ENCODE data around the gene MOK.

The MOK gene

DNA sequence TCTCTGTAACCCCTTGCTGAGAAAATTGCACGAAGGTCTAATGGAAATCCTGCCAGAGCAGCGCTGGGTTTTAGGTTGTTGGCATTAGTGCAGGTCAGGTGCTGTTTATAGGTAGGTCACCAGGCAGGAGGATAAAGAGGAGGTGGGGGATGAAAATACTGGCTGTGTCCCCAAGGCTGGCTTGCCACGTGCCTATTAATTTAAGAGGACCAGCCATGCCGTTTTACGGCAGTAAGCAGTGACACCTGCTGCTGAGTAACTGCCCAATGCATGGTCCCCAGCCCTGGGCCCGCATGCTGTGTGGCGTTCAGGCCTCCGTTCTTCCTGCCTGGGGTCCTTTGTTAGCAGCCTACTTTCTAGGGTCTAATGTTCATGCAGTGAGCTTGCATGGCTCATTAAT, 98.0 kb downstream of the MOK start:
- TF ChIP-seq CTCF (conservative IDR thresholded peaks at IDR 0.05; ENCODE audit: low read depth, low read length) = no peak
- no peak for DNase-seq (ENCODE audit: low read depth)
- H3K4me3 ChIP-seq (ENCODE audit: low read length) = no peak overlapping the region

GRCh38 chr14:102205560-102205959, 99.4 kb downstream of the MOK start:
- no peak for DNase-seq (ENCODE audit: low read depth)
- H3K4me3 ChIP-seq (ENCODE audit: low read length) = no peak overlapping the region
- TF ChIP-seq CTCF (conservative IDR thresholded peaks at IDR 0.05; ENCODE audit: low read depth, low read length) = no peak

GRCh38 chr14:102203382-102203781, 101.6 kb downstream of the MOK start:
- no peak for TF ChIP-seq CTCF (conservative IDR thresholded peaks at IDR 0.05; ENCODE audit: low read depth, low read length)

DNA sequence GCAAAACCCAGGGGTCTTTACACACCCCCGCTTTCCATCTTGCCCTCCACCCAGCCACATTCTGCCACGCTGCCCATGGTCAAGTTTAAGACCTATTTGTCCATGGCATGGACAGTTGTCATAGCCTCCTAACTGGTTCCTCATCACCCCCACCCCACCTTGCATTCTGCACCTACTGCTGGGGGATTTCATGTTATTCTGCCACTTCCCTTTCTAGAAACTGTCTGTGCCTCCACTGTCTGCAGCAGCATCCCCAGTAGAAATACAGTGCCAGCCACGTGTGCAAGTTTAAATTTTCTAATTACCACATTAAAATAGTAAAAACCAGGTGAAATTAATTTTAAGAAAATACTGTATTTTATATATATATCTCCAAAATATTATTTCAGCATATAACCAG, 102.0 kb downstream of the MOK start:
- no peak for TF ChIP-seq CTCF (conservative IDR thresholded peaks at IDR 0.05; ENCODE audit: low read depth, low read length)
- DNase-seq (ENCODE audit: low read depth) = no peak
- no peak overlapping the region for H3K4me3 ChIP-seq (ENCODE audit: low read length)

More at GRCh38 chr14:102203382-102203781, 101.6 kb downstream of the MOK start:
- H3K4me3 ChIP-seq (ENCODE audit: low read length) = no peak overlapping the region
- no peak for DNase-seq (ENCODE audit: low read depth)

DNA sequence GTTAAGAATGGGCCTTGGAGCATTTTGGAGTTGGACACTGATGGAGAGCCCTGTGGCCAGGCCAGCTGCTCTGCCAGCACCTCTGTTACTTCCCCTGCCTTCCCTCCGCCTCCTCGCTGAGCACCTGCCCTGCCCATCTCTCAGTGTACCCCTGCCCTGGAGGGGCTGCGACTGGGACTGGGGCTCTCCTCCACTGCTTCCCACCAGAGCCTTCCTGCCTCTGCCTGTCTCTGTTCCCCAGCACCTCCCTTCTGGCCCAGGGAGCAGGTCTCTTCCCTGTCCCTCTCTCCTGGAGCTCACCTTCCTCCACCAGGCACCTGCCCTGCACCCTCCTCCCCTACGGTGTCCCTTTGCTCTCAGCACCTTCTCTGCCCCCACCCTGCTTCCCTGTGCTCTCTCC, 103.2 kb downstream of the MOK start:
- no peak overlapping the region for H3K4me3 ChIP-seq (ENCODE audit: low read length)
- no peak for DNase-seq (ENCODE audit: low read depth)
- TF ChIP-seq CTCF (conservative IDR thresholded peaks at IDR 0.05; ENCODE audit: low read depth, low read length) = no peak

DNA sequence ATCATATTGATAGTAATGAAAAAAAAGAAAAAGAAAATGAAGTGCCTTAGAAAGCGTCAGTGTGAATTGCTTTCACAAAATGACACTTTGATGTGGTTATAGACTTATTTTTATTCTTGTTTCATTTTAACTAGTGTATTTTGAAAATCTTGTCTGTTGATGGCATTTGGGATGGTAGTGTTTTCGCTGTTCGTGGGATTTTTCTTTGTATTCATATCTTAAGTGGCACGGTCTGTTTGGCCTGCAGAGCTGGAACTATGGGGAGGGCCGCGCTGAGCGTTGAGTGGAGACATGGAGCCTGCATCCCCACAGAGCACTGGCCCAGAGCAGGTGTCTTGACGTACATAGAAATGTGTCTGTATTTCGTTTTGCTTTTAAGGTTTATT, 103.6 kb downstream of the MOK start:
- no peak for DNase-seq (ENCODE audit: low read depth)
- TF ChIP-seq CTCF (conservative IDR thresholded peaks at IDR 0.05; ENCODE audit: low read depth, low read length) = no peak
- no peak overlapping the region for H3K4me3 ChIP-seq (ENCODE audit: low read length)

DNA sequence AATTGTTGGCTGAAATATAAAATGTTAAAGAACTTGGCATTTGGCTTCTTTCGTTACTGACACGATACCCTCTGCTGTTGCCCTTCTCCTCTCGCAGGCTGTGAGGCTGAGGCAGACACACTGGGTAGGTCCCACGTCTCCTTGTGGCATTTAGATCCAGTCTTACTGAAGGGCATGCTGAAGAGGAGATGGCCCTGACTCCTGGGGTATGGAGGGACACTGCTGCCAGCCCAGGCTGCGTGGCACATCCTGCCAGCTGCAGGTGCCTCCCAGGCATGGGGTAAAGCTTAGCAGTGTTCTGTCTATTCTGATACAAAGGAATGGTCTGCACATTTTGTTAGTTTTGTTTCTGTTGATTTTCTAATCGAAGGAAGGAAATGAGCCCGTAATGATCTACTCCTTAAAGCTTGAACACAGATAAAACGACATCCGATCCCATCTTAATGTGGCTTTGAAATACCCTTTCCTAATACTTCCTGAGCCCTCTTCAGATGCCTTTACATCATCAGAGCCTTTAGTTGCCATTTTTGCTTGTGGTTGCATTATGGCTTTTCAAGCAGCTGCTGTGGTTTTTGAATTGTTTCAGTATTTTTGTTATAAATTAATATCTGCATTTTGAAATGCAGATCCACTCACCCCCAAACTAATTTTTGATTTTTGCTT, 104.1 kb downstream of the MOK start:
- H3K4me3 ChIP-seq (ENCODE audit: low read length) = no peak overlapping the region
- no peak for TF ChIP-seq CTCF (conservative IDR thresholded peaks at IDR 0.05; ENCODE audit: low read depth, low read length)
- DNase-seq (ENCODE audit: low read depth) = no peak

Measured in retinal pigment epithelial cell (primary cell).